GM23338 (cell line): ENCODE data around the gene RPL41. TPM values are rescaled to one million over a fixed set of nuclear protein-coding genes. Genes with fewer than 3 reads are reported as not detected.
"Not testable (repeated sequence)": the region's sequence is repeated elsewhere in the genome, so short reads cannot be mapped to it uniquely, and the experiment has no call there.

ENCODE experiments used
- ATAC-seq: fragments of 200-7000 bp; cut with Tn5 transposase; 3 replicates; pipeline ENCODE4 v1.9.1; 2020
- DNase-seq: peaks from one replicate; pipeline ENCODE4 v3.0.0-alpha.2; 2015; ENCODE audit warnings: low spot score
- H2AFZ ChIP-seq: fragments of 200-600 bp; sonication (generic); 2 replicates; pipeline ENCODE4 v1.8.0; 2016; ENCODE audit warnings: antibody characterized with exemption, mild to moderate bottlenecking, moderate library complexity
- H3F3A ChIP-seq: fragments of 200-600 bp; sonication (generic); replicated peaks from 2 replicates; pipeline ENCODE4 v1.8.0; 2017; ENCODE audit warnings: antibody characterized with exemption, mixed run types, low read depth
- H3K27ac ChIP-seq: fragments of 200-600 bp; sonication (generic); 2 replicates; pipeline ENCODE4 v1.6.1; 2016; ENCODE audit warnings: low read depth
- H3K27me3 ChIP-seq: fragments of 200-600 bp; sonication (generic); 2 replicates; pipeline ENCODE4 v1.8.0; 2016; ENCODE audit warnings: mild to moderate bottlenecking, mixed run types, moderate library complexity; ENCODE audit not compliant: insufficient read depth
- H3K36me3 ChIP-seq: fragments of 200-600 bp; sonication (generic); 2 replicates; pipeline ENCODE4 v1.8.0; 2016; ENCODE audit warnings: mild to moderate bottlenecking; ENCODE audit not compliant: insufficient read depth
- H3K4me1 ChIP-seq: fragments of 200-600 bp; sonication (generic); 2 replicates; pipeline ENCODE4 v1.8.0; 2016; ENCODE audit warnings: mild to moderate bottlenecking, moderate library complexity; ENCODE audit not compliant: insufficient read depth
- H3K4me2 ChIP-seq: fragments of 200-600 bp; sonication (generic); 2 replicates; pipeline ENCODE4 v1.7.1; 2017; ENCODE audit warnings: mixed run types
- H3K4me3 ChIP-seq: fragments of 200-600 bp; sonication (generic); 2 replicates; pipeline ENCODE4 v1.6.1; 2016; ENCODE audit warnings: mixed run types
- H3K79me2 ChIP-seq: fragments of 200-600 bp; sonication (generic); replicated peaks from 2 replicates; pipeline ENCODE4 v1.8.0; 2017; ENCODE audit warnings: mild to moderate bottlenecking; ENCODE audit not compliant: insufficient read depth
- H3K9me2 ChIP-seq: fragments of 200-600 bp; sonication (generic); 2 replicates; pipeline ENCODE4 v1.8.0; 2017; ENCODE audit not compliant: insufficient read depth
- H4K20me1 ChIP-seq: fragments of 200-600 bp; sonication (generic); replicated peaks from 2 replicates; pipeline ENCODE4 v1.8.0; 2017; ENCODE audit warnings: mild to moderate bottlenecking; ENCODE audit not compliant: insufficient read depth
- H3K27ac Mint-ChIP-seq: 2 replicates; pipeline ENCODE4 v1.8.0; 2020; ENCODE audit warnings: inconsistent platforms, mild to moderate bottlenecking, moderate library complexity, mixed read lengths
- H3K27me3 Mint-ChIP-seq: 3 replicates; pipeline ENCODE4 v1.8.0; 2022; ENCODE audit warnings: low read depth, mild to moderate bottlenecking, moderate library complexity, mixed read lengths, inconsistent platforms; ENCODE audit not compliant: insufficient read depth, poor library complexity
- H3K36me3 Mint-ChIP-seq: 3 replicates; pipeline ENCODE4 v1.8.0; 2021; ENCODE audit warnings: low read depth, mild to moderate bottlenecking, inconsistent platforms, moderate library complexity, mixed read lengths
- H3K4me1 Mint-ChIP-seq: 3 replicates; pipeline ENCODE4 v1.8.0; 2020; ENCODE audit warnings: mild to moderate bottlenecking, inconsistent platforms, mixed read lengths
- H3K4me3 Mint-ChIP-seq: 3 replicates; pipeline ENCODE4 v1.8.0; 2021; ENCODE audit warnings: moderate library complexity, mild to moderate bottlenecking, inconsistent platforms, mixed read lengths
- H3K9me3 Mint-ChIP-seq: 3 replicates; pipeline ENCODE4 v1.8.0; 2020; ENCODE audit warnings: moderate library complexity, mild to moderate bottlenecking, inconsistent platforms, mixed read lengths
- CREB1 ChIP-seq: fragments of 250-450 bp; sonication (Bioruptor Pico); IDR thresholded peaks from 2 replicates; pipeline ENCODE4 v1.5.0; 2020; ENCODE audit warnings: low read depth, mild to moderate bottlenecking, moderate library complexity
- ETS1 ChIP-seq: IDR thresholded peaks from 2 replicates; pipeline ENCODE4 v1.6.1; 2016; ENCODE audit warnings: antibody characterized with exemption
- EZH2phosphoT487 ChIP-seq: fragments of 200-600 bp; sonication (generic); IDR thresholded peaks from one replicate; pipeline ENCODE4 v1.8.1; 2018; ENCODE audit warnings: antibody characterized with exemption; ENCODE audit not compliant: unreplicated experiment
- JUNB ChIP-seq: IDR thresholded peaks from one replicate; pipeline ENCODE4 v1.6.1; 2016; ENCODE audit warnings: antibody characterized with exemption; ENCODE audit not compliant: unreplicated experiment
- POLR2AphosphoS5 ChIP-seq: IDR thresholded peaks from 2 replicates; pipeline ENCODE4 v1.6.1; 2016; ENCODE audit warnings: antibody characterized with exemption, low read depth
- polyA plus RNA-seq: library from polyadenylated mRNA; unstranded; fragments of >200 nt; fragmentation: Nextera tagmentation; extraction: Ambion mirVana; gene quantifications from 2 replicates; pipeline ENCODE4 v1.2.1, GENCODE V29; 2016
- total RNA-seq: library from RNA; depleted of rRNA; stranded (reverse); fragments of >200 nt; shearing (Covaris generic); gene quantifications from 2 replicates; pipeline ENCODE4 v1.2.3, GENCODE V29; 2014
- TF ChIP-seq, protein P1 (sequence below), 2 experiments: fragments of 200-600 bp in 1 of 2; sonication (generic) in 1 of 2; conservative IDR thresholded peaks; 2 replicates each; pipeline versions ENCODE4 v1.5.1 to v1.6.1; 2016 to 2017; ENCODE audit warnings: antibody characterized with exemption in 2 of 2, low read depth in 2 of 2, mild to moderate bottlenecking in 2 of 2, moderate library complexity in 1 of 2

The RPL41 gene
- total and polyA plus RNA-seq, 2 experiments from 2014 or later = 2,039 to 3,875 TPM

DNA sequence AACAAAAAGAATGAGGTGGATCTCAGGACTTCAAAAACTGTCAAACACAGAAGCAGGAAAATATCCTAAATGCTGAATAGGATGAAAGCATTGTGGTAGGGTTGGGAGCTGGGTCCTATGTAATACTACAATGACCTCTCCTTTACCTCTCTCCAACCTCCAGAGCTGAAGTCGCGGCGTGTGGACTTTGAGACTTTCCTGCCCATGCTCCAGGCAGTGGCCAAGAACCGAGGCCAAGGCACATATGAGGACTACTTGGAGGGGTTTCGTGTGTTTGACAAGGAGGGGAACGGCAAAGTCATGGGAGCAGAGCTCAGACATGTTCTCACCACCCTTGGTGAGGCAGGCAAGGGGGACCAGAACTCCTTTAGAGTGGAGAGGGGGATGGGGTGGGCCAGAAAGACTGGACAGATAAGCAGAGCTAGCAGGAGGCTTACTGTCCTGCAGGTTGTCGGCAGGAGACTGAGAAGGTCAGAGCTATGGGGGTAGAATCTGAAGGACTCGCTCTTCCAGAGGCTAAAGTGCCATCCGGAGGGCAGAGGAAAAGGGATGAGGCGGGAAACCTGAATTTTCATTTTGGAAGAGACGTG, 38.9 kb downstream of the RPL41 start:
- Histone ChIP-seq H3K9me2 (no peaks in the 10 kb centered on the region), H4K20me1 (no peaks in the 10 kb centered on the region; the same call in 1 of the 2 replicates), H3K36me3 (peaks cover 11% of the 10 kb centered on the region), H3K4me1 (peaks cover 33% of the 10 kb centered on the region), H2AFZ (no peak overlapping the region), H3K79me2 (peaks cover 34% of the 10 kb centered on the region), H3K4me2 (no peak overlapping the region), H3F3A (peaks cover 35% of the 10 kb centered on the region), H3K27ac (no peak overlapping the region), H3K27me3 (no peaks in the 10 kb centered on the region), H3K4me3 (no peak overlapping the region)
- peaks cover 40% of the 10 kb centered on the region for H3K4me1 Mint-ChIP-seq
- H3K4me3 Mint-ChIP-seq = peak overlapping the region; percentile 34; the same call in 1 of the 3 replicates
- TF ChIP-seq EZH2phosphoT487 = no peak
- no peak for TF ChIP-seq POLR2AphosphoS5
- no peak for TF ChIP-seq ETS1
- ATAC-seq (no peak), DNase-seq (no peak)
- peaks cover 42% of the 10 kb centered on the region for H3K36me3 Mint-ChIP-seq
- H3K9me3 Mint-ChIP-seq = no peaks in the 10 kb centered on the region; the same call in none of the 3 replicates
- peaks cover 38% of the 10 kb centered on the region for H3K27me3 Mint-ChIP-seq
- no peak overlapping the region for H3K27ac Mint-ChIP-seq

- peak overlapping the region; percentile 94 for H3K27ac ChIP-seq
- H3K4me2 ChIP-seq = peak overlapping the region; percentile 76
- ATAC-seq, H3K27me3 ChIP-seq, H3K9me3 Mint-ChIP-seq, H2AFZ ChIP-seq, H3K9me2 ChIP-seq, H4K20me1 ChIP-seq, DNase-seq: not testable (repeated sequence)
- peak overlapping the region; percentile 57 for H3K4me3 ChIP-seq
- H3K4me1 Mint-ChIP-seq = peaks cover 49% of the 10 kb centered on the region
- peaks cover 55% of the 10 kb centered on the region for H3K36me3 Mint-ChIP-seq
- H3F3A ChIP-seq = peaks cover 38% of the 10 kb centered on the region
- peaks cover 22% of the 10 kb centered on the region for H3K36me3 ChIP-seq
- peak overlapping the region; percentile 92 for H3K4me3 Mint-ChIP-seq
- peaks cover 38% of the 10 kb centered on the region for H3K4me1 ChIP-seq
- H3K27me3 Mint-ChIP-seq = peaks cover 46% of the 10 kb centered on the region
- peaks cover 44% of the 10 kb centered on the region for H3K79me2 ChIP-seq
- peak overlapping the region; percentile 99 for H3K27ac Mint-ChIP-seq
Observed at GRCh38 chr12:56156464-56157200, 40.2 kb downstream of the RPL41 start.

- peak; percentile 21 for ATAC-seq
- Mint-ChIP-seq H3K4me1 (peaks cover 56% of the 10 kb centered on the region), H3K36me3 (peaks cover 63% of the 10 kb centered on the region)
- TF ChIP-seq ETS1 (no peak), JUNB (no peak), POLR2AphosphoS5 (peak; percentile 60), CREB1 (CRISPR knock-in tag) (peak; percentile 13; the same call in 1 of the 2 replicates)
- TF ChIP-seq, protein P1, sequence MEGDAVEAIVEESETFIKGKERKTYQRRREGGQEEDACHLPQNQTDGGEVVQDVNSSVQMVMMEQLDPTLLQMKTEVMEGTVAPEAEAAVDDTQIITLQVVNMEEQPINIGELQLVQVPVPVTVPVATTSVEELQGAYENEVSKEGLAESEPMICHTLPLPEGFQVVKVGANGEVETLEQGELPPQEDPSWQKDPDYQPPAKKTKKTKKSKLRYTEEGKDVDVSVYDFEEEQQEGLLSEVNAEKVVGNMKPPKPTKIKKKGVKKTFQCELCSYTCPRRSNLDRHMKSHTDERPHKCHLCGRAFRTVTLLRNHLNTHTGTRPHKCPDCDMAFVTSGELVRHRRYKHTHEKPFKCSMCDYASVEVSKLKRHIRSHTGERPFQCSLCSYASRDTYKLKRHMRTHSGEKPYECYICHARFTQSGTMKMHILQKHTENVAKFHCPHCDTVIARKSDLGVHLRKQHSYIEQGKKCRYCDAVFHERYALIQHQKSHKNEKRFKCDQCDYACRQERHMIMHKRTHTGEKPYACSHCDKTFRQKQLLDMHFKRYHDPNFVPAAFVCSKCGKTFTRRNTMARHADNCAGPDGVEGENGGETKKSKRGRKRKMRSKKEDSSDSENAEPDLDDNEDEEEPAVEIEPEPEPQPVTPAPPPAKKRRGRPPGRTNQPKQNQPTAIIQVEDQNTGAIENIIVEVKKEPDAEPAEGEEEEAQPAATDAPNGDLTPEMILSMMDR (conservative IDR thresholded peaks at IDR 0.05; ENCODE audit: low read depth in 2 of 2) = peak; percentile 47 to 68
Observed at GRCh38 chr12:56157201-56158028, 41.0 kb downstream of the RPL41 start.

More at GRCh38 chr12:56157201-56158028, 41.0 kb downstream of the RPL41 start:
- H3K4me3 Mint-ChIP-seq = peak overlapping the region; percentile 92
- Histone ChIP-seq H2AFZ (0 out of 2 replicates have a peak overlapping the region, but pooled peaks have one; percentile 16), H3K4me1 (peaks cover 46% of the 10 kb centered on the region), H3K27me3 (no peaks in the 10 kb centered on the region), H3K4me2 (peak overlapping the region; percentile 76), H3F3A (peaks cover 39% of the 10 kb centered on the region), H3K9me2 (no peaks in the 10 kb centered on the region), H3K36me3 (peaks cover 27% of the 10 kb centered on the region), H3K4me3 (peak overlapping the region; percentile 57), H4K20me1 (peaks cover 13% of the 10 kb centered on the region; the same call in 1 of the 2 replicates), H3K27ac (peak overlapping the region; percentile 94), H3K79me2 (peaks cover 44% of the 10 kb centered on the region)
- DNase-seq = peak; percentile 94
- H3K27me3 Mint-ChIP-seq = peaks cover 46% of the 10 kb centered on the region
- H3K27ac Mint-ChIP-seq = peak overlapping the region; percentile 99
- H3K9me3 Mint-ChIP-seq = no peaks in the 10 kb centered on the region; the same call in none of the 3 replicates
